GM19468 (cell line): ENCODE results near the gene EPHA1.
A peak's percentile ranks its signal among the peaks of the same experiment; 100 is the strongest.

Source experiments
- ATAC-seq: cut with Tn5 transposase; IDR thresholded peaks from one replicate; pipeline ENCODE4 v1.9.1; 2021; ENCODE audit warnings: mild to moderate bottlenecking, moderate library complexity, moderate number of reproducible peaks; ENCODE audit not compliant: unreplicated experiment; ENCODE audit errors: extremely low read depth

The EPHA1 gene

DNA sequence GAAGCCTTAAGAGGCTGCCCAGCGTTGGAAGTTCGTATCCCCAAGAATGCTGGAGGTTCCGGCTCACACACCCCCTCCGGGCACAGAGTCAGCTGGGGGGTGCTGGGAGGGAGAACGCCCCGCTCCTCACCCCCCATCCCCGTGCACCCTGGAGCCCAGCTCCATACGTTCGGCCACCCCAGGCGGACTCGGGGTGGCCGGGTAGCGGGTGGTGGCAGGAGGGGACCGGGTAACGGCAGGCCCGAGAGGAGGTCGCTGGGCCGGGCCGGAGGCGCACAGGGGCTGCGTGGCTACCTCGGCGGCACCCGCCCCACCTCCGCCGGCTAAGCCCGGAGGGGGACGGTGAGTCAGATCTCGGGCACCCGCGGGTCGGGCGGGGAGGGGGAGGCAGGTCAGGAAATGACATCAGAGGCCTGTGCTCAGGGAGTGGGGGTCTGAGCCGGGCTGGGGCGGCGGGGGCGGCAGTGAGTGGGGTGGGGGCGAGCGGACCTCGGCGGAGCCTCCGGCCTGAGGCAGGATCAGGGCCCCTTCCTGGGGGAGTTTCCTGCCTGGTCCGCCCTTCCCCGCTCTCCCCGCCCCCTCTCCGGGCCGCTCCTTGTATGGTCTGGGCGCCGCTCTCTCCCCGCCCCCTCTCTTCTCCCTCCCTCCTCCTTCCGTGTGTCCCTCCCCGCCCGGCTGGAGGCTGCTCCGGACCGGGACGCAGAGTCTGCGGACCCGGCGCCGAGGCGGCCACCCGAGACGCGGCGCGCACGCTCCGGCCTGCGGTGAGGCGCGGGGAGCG is 27.8 kb downstream of the EPHA1 start, which contains the start of gene ZYX:
Gene ZYX, plus strand, starts transcription at position 700 of the 781 bp plus-strand sequence. CDS start 227 bp downstream, outside the sequence.
- ATAC-seq: peak; percentile 56

DNA sequence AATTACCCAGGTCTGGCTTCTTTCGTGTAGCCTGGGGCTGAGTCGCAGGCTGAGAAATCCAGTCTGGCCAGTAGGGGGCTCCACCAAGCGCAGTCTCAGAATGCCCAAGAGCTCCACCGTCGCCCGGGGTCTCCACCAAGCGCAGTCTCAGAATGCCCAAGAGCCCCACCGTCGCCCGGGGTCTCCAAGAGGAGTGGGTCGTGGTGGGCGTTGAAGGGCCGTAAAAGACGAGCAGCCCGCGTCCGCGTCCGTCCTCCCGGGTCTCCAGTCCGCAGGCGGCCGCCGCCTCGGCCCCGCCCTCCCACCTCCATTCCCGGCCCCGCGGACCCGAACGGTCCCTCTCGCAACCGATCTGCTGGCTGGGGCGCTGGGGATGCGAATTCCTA is 28.4 kb downstream of the EPHA1 start:
- ATAC-seq: peak; percentile 29

GRCh38 chr7:143379611-143380259 is 28.9 kb downstream of the EPHA1 start:
- ATAC-seq: no peak

DNA sequence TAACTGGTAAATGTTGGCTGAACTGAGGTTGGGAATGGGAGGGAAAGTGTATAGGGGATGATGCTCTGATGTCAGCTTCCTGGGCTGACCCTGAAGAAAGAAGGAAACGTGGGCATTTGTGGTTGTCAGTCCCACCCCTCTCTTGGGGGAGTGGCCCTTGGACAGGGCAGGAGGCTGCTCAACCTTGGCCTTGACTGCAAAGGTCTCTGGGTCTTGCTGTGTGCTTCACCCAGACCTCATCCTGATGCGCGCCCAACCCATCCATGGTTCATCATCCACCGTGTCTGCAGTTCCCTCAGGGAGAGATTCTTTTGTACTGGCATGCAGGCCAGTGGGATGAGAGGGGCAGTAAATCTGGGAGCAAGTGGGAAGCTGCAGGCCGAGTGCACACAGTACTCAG is 32.3 kb downstream of the EPHA1 start:
- no peak for ATAC-seq

- ATAC-seq: no peak
Measured at GRCh38 chr7:143375298-143376034, 33.2 kb downstream of the EPHA1 start.

DNA sequence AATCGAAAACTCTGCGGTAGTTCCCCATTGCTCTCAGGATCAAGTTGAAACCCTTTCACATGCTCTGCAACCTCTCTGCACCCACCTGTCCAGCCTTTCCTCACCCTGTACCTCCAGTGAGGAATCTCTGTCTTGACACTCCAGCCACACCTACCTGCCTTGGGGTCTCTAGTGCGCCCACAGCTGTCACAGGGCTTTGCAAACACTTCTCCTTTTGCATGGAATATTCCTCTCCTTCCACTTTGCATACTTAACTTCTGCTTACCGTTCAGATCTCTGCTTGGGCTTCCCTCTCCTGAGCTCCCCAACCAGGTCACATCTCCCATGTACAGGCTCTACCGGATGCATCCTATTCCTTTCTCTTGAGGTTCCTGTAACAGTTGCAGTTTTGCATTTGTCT is 34.1 kb downstream of the EPHA1 start:
- ATAC-seq: no peak

DNA sequence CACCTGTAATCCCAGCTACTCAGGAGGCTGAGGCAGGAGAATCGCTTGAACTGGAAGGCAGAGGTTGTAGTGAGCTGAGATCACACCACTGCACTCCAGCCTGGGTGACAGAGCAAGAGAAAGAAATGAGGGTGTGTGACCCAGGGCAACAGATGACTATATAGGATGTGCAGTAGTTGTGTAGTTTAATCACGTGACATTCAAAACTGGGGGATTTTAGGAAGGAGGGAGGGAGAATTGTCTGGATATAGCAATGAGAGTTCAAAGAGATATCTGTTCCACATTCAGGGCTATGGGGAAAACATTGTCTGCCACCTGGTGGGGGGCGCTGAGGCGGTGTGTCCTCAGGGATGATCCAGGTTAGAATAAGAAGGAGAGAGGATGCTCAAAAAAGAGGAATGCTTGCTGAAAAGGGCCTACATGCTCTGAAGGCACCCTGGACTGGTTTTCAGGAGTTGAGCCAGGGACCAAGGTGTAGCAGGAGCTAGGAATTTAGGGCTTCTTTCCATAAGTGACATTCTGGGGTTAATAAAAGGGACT is 35.3 kb downstream of the EPHA1 start:
- no peak for ATAC-seq

GRCh38 chr7:143372070-143372469 is 36.6 kb downstream of the EPHA1 start:
- no peak for ATAC-seq

DNA sequence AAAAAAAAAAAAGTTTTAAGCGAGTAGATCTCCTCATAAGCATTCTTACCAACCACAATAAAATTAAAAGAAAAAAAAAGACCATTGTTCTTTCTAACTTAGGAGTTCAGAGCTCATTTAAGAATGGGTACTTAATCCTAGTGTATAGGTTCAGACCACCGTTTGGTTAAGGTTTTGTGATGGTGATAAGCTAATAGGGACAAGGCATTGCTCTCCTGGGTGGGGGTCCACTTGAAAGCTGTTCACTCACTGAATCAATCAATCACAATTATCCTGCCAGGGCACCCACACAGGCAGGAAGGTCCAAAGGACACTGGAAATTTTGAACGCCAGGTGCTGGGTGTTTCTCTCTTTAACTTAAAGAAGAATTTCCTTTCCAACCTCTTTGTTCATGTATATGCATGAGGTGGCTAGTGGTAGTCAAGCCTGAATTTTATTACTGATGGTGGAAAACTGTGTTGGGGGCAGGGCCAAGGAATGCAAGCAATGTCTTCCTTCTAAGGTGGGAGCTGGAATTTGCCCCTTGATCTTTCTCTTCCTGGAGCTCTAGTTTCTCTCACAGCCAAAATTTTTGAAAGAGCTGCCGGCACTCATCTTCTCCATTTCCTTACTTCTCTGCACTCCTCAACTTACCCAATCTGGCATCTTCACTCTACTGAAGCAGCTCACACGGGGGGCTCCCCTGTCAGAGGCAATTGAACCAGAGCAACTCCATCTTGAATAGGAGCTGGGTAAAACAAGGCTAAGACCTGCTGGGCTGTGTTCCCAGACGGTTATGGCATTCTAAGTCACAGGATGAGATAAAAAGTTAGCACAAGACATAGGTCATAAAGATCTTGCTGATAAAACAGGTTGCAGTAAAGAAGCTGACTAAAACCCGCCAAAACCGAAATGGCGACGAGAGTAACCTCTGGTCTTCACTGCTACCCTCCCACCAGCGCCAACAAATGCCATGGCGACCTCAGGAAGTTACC is 38.7 kb downstream of the EPHA1 start:
- no peak for ATAC-seq

GRCh38 chr7:143368387-143368786 is 40.3 kb downstream of the EPHA1 start:
- ATAC-seq: no peak

- no peak for ATAC-seq
Measured at GRCh38 chr7:143367972-143368371, 40.7 kb downstream of the EPHA1 start.

DNA sequence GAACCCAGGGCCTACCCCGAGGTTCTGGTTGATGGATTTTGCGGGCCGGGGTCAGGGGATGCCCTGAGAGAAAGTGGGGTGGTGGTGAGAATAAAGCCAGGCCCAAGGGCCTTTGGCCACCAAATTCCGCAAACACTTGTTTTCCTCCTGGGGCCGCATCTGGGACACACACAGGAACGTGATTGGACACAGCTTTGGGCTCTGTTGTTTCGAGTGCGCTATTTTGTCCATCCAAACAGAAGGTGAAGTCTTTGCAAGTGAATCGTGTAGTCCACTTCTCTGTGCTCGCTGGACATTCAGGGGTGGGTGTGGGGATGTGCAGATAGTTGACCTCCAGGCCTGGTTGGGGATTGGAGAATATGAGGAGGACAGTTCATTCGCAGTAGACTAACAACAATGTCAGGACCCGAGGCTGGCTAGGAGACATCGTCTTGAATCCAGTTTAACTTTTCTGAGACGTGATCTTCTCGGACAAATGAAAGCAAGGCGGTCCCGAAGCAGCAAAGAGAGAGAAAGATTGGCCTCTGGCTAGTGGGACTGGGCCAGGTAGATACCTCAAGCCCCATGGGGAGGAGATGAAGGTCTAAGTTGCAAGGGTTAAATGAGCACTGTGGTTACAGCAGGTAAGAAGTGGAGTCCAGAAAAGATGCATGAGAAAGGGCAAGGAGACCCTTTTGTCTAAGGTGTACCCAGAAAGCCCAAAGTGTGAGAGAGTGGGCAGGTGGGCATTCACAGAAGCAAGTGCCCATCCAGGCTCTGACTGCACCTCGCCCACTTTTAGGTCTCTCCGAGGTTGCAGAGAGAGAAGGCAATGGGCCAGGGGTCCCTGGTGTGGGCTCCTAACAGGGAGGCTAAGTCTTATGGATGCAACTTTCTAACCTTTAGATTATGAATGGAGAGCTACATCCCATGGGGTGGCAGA is 45.4 kb downstream of the EPHA1 start:
- ATAC-seq: no peak

DNA sequence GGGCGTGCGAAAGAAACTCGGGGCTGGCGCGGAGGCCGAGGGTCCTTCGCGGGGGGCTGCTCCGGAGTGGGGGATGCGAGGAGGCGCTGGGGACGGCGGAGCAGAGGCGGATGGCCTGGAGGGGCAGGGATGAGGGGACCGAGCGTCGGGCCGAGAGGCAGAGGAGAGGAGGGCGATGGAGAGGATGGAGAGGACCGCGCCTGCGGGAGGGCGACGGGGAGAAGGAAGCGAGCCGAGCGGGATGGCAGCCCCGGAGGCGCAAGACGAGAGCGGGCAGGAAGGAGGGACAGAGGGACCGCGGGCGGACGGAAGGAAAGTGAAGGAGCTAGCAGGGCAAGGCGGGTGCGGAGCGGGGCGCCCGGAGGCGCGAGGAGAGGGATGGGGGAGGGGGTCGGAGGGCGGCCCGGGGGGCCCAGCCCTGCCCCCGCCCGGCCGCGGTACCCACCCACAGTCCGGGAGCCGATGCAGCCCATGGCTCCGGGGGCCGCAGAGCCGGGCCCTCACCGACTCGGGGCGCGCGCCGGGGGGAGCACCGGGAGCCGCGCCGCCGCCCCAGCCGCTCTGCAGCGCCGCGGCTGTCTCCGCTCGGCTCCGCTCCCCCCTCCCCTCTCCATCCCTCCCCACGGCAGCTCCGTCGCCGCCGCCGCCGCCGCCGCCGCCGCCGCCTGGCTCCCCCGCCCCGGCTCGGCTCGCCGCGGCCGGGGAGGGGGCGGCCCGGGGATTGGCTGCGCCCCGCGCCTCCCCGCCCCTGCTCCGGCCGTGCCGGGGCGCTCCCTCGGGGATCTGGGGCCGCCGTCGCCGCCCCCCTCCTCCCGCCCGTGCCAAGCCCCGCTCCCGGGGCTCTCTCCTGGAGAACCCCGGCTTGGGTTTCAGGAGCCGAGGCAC is 46.3 kb downstream of the EPHA1 start, which contains the start of gene FAM131B:
Gene FAM131B, minus strand, starts transcription at position 583 of the 885 bp plus-strand sequence. Its CDS starts 110 bp downstream, at position 473.
- ATAC-seq: no peak

DNA sequence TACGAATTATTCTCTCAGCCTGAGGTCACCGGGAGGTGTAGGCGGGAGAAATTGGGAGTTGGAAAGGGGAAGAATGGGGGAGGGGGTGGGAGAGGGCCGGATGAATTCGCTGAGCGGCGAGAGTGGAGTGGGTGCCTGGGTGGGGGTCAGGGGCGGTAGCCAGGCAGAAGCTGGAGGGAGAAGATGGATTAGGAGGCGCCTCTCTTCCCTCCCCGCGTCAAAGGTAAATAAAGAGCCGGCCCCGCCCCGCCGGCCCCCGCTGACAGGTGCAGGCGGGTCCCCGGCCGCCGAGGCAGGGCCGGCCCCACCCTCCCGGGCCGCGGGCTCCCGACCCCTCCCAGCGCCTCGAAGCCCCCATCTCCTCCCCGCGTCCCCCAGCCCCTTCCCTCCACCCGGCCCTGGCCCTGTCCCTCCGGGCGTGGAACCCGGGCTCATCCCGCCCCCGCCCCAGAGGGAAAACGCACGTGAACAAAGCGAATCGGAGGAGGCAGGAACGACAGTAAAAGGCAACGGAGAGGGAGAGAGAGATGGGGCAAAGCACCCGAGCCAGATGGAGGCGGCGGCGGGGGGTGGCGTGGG is 47.0 kb downstream of the EPHA1 start:
- ATAC-seq: no peak

DNA sequence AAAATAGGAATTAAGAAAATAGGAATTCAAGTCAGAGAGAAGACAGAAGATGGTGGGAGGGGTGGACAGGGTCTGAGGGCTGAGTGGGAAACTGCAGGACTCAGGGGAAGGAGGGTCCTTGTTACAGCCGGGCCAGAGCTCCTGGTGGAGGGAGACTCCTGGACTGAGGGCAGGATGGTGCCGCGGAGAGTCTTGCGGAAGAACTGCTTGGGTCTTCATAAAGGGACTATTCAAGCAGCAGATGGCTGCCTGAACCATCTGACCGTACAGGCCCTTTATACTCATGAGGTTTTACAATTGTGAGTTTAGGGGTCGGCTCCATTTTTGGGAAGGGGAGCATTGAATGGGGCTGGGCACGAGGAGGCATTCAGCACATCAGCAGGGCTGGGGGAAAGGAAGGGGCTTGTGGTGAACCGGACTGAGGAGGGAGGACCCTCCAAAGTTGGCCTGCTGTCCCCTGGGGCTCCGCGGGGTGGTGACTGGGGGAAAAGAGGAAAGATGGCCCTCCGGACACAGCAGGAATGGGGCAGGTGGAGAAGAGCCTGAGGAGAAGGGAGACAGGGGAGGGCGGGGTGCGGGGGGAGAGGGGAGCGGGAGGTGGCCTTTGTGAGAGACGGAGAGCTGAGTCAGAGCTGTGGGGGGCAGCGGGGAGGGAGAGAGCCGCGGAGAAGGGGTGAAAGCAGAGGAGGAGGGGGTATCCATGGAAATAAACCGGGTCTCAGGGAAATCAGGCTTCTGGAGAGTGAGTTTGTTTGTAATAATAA is 47.7 kb downstream of the EPHA1 start:
- no peak for ATAC-seq

- ATAC-seq: no peak
Measured at GRCh38 chr7:143359771-143360353, 48.8 kb downstream of the EPHA1 start.
